GM18858 (cell line): Measurements from ENCODE around the gene ENSA.
"Not testable (repeated sequence)": the region's sequence is repeated elsewhere in the genome, so short reads cannot be mapped to it uniquely, and the experiment has no call there.

Source experiments
- ATAC-seq: cut with Tn5 transposase; IDR thresholded peaks from one replicate; pipeline ENCODE4 v1.9.1; 2021; ENCODE audit not compliant: unreplicated experiment

Gene ENSA, protein sequence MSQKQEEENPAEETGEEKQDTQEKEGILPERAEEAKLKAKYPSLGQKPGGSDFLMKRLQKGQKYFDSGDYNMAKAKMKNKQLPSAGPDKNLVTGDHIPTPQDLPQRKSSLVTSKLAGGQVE

DNA sequence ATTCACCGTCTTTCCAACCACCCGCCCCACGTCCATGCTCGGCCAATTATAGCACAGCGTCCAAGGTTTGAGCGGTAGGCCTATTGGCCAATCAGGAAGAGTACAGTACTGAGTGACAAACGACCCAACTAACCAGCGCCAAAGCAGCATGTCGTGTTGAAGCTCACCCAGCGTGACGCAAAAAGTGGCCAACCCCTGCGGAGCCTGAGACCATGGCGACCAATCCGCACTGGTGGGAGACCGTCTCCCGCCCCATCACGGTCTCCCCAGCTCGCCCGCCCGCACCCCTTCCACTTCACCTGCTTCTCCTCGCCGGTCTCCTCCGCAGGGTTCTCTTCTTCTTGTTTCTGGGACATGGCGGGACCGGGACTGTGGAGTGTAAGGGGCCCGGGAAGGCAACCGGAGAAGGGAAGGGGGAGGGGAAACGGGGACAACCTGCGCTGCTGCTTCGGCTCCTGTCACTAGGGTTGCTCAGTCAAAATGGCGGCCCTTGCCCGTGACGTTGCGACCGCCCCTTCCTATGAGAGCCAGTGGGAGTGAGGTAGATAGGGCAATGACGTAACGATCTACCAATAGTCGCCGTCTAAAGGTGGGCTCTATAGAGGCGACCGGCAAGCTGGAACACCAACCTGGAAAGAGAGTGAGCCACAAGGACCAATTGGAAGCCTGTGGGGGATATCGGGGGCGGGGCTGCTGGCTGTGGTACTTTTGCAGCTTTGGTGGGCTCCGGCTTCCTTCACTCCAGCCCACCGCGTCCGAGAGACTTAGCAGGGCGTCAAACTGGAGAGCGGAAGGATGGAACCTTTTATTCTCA is at the start of gene ENSA:
Gene ENSA, minus strand, starts transcription at position 498 of the 814 bp plus-strand sequence. Its CDS starts 142 bp downstream, at position 356.
- peak; percentile 81 for ATAC-seq

DNA sequence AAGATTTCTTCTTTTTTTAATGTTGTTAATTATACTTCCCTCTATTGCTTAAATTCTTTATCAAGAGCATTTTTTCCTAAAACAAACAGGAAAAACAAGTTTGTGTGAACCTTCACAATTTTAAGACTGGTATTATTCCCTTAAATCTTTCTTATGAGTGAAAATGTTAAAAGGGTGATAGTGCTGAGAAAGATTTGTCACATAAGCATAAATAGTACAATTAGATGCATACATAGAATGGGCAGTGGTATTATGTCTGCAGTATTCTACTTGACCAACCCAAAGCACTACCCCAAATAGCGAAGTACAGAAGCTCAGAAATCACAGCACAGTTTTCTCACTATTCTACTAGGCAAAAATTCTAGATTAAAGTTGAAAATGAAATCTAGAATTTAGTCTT is 49.6 kb upstream of the ENSA start:
- ATAC-seq = no peak

DNA sequence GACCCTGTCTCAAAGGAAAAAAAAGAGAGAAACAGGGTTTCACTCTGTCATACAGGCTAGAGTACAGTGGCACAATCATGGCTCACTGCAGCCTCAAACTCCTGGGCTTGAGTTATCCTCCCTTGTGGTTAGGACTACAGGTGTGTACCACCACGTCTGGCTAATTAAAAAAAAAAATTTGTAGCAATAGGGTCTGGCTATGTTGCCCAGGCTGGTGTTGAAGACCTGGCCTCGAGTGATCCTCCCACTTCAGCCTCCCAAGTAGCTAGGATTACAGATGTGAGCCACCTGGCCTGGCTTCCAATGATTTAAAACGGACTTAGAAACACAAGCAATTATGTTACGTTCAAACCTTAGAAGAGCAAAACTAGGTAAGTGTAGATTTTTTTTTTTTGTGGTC is 45.5 kb upstream of the ENSA start:
- ATAC-seq = no peak

DNA sequence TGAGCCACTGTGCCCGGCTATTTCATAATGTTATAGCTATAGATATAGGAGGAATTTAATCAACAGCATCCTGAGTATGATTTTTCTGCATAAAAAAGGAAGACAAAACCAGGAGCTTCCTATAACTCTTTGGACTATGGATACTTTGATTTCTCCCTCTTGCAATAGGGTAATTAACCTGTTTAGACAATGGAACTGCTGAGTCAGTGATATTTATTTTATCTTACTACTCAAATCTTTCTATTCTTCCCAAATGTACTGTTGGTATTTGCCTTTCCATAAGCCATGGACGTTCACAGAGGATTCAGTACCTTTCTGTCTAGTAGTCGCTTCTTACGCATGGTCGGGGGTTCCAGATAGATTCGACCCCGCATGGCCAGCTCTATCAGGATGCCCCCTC is 33.9 kb upstream of the ENSA start:
- ATAC-seq = no peak

DNA sequence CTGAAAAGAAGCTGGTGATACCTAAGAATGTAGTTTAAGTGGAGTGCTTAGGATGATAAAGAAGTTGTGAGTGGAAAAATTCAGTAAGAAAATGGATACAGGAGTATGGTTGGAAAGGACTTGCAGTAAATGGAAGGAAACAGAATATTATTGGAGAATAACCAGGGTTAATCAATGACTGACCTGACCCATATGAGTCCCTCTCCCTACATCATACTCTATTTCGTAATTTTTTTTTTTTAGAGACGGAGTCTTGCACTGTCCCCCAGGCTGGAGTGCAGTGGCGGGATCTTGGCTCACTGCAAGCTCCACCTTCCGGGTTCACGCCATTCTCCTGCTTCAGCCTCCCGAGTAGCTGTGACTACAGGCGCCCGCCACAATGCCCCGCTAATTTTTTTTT is 33.4 kb upstream of the ENSA start:
- no peak for ATAC-seq

DNA sequence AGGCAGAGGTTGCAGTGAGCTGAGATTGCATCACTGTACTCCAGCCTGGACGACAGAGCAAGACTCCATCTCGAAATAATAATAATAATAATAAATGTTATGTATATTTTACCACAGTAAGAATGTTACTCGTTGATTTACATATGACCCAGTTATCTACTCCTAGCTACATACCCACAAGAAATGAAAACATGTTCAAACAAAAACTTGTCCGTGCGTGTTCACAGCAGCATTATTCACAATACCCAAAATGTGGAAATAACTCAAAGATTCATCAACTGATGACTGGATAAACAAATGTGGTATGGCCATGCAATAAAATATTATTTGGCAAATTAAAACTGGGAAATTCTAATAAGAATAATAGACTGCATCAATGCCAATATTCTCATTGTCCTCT is 31.7 kb upstream of the ENSA start:
- no peak for ATAC-seq

DNA sequence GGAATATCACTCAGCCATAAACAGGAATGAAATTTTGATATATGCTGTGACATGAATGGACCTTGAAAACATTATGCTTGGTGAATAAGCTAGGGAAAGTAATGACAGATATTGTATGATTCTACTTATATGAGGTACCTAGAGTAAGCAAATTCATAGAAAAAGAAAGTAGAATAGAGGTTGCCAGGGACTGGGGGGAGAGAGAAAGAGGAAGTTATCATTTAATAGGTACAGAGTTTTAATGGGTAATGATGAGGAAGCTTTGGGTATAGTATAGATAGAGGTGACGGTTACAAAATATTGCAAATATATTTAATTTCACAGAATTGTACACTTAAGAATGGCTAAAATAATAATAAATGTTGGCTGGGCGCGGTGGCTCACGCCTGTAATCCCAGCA is 31.2 kb upstream of the ENSA start:
- no peak for ATAC-seq

DNA sequence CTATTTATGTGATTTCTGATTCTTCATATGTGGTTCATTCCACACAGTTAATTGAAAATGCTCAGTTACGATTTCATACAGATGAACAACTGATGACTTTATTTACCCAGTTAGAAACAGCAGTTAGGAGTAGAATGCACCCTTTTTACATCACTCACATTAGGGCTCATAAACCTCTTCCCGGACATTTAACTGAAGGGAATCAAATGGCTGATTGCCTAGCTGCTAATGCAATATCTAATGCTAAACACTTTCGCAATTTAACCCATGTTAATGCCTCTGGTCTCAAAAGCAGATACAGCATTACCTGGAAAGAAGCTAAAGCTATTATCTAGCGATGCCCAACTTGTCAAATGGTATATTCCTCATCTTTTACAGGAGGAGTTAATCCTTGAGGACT is 27.7 kb upstream of the ENSA start:
- ATAC-seq = not testable (repeated sequence)

DNA sequence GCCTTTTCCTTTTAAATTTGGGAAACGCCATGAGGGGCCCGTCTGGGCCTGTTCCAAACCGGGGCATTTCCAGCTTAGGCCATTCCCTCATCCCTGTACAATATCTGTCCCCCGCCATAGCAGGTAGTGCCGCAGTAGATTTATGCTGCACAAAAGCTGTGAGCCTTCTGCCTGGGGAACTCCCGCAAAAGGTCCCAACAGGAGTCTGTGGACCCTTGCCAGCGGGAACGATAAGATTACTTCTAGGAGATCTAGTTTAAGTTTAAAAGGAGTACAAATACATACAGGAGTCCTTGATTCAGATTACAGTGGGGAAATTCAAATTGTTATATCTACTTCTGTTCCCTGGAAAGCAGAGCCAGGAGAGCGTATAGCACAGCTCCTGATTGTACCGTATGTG is 25.2 kb upstream of the ENSA start:
- not testable (repeated sequence) for ATAC-seq

DNA sequence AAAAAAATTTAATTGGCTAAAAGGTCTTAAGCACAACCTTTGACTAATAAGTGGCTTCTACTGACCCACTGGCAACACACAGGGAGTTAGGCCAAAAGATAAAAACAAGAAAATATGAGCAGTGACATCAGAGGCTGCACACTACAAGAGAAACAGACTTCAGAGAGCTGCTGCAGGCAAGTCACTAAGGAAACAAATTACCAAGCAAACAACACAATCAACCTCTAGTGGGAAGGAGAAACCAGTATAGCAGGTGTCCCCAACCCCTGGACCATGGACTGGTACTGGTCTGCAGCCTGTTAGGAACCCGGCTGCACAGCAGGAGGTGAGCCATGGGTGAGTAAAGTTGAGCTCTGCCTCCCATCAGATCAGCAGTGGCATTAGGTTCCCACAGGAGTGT is 20.8 kb upstream of the ENSA start:
- no peak for ATAC-seq

DNA sequence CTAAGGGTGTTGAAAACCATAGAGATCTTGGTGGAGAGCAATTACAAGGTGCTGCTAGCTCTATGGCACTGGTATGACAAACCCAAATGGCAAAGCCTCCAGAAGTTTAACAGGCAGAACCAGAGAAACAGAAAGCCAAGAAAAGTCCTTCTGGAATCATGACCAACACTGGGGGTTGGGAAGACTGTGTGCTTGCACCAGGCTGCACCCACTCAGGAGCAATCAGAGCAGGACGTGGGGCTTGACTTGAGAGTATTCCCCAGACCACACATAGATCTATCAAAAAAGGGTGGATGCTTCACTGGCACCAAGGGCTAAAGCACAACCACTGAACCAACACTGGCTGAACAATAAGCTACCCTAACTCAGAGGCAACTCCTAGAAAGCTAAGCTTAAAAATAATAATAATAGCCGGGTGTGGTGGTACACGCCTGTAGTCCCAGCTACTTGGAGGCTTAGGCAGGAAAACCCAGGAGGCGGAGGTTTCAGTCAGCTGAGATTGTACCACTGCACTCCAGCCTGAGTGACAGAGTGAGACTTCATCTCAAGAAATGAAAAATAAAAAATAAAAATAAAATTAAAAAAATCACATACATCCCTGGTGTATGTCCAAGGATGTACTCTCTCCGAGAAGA is 20.1 kb upstream of the ENSA start:
- no peak for ATAC-seq

DNA sequence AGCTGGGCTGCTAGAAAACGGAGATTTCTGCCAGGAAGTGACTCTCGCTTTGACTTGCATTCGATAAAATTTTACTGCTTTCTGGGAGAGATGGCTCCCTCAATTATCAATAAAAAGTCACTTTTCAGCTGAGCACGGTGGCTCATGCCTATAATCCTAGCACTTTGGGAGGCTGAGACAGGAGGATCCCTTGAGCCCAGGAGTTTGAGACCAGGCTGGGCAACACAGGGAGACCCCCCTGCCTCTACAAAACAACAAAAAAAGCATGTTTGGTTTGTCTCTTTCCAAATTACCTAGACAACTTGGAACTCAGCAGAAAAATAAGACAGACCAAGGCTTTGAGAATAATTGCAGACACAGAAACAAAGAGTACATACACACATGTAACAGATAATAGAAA is 12.9 kb upstream of the ENSA start:
- no peak for ATAC-seq

DNA sequence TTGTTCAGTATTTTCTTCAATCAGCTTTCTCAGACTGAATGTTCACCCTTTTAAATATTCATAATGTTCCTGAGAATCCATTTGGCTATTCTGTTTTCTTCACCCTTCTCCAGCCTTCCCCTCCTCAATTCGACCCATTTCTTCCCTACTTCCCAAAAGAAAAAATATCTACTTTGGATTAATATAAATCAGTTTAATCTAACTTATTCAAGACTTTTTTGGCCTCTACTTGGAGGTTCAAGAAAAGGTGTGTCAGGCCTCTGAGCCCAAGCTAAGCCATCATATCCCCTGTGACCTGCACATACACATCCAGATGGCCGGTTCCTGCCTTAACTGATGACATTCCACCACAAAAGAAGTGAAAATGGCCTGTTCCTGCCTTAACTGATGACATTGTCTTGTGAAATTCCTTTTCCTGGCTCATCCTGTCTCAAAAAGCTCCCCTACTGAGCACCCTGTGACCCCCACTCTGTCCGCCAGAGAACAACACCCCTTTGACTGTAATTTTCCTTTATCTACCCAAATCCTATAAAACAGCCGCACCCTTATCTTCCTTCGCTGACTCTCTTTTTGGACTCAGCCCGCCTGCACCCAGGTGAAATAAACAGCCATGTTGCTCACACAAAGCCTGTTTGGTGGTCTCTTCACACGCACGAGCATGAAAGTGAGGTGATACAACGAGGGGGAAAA is 11.9 kb upstream of the ENSA start:
- not testable (repeated sequence) for ATAC-seq

DNA sequence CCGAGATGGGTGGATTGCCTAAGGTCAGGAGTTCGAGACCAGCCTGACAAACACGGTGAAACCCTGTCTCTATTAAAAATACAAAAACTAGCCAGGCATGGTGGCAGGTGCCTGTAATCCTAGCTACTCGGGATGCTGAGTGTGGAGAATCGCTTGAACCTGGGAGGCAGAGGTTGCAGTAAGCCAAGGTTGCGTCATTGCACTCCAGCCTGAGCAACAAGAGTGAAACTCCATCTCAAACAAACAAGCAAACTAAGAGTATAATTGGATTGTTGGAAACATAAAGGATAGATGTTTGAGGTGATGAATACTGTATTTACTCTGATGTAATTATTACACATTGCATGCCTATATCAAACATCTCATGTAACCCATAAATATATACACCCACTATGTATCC is 9.0 kb upstream of the ENSA start:
- not testable (repeated sequence) for ATAC-seq

DNA sequence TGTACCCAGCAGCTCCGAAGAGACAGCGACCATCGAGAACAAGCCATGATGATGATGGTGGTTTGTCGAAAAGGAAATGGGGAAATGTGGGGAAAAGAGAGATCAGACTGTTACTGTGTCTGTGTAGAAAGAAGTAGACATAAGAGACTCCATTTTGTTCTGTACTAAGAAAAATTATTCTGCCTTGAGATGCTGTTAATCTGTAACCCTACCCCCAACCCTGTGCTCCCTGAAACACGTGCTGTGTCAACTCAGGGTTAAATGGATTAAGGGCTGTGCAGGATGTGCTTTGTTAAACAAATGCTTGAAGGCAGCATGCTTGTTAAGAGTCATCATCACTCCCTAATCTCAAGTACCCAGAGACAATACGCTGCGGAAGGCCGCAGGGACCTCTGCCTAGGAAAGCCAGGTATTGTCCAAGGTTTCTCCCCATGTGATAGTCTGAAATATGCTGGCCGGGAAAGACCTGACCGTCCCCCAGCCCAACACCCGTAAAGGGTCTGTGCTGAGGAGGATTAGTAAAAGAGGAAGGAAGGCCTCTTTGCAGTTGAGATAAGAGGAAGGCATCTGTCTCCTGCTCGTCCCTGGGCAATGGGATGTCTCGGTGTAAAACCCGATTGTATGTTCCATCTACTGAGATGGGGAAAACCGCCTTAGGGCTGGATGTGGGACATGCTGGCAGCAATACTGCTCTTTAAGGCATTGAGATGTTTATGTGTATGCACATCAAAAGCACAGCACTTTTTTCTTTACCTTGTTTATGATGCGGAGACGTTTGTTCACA is 5.6 kb upstream of the ENSA start:
- ATAC-seq = not testable (repeated sequence)

DNA sequence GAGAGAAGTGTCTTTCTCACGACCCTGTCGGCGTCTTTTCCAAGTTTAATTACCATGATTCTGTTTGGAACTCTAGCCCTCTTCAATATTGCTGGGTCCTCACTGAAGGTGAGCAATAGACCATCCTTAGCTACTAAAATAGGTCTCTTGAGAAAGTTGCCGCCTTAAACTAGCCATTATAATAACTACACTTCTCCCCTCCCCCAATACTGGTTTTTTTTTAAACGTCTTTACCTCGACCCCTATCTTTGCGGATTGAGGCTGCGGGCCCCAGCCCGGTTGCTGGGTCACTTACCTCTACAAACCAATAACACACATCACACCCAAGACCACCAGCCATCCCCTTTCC is 672 bp downstream of the ENSA start:
- ATAC-seq = no peak

DNA sequence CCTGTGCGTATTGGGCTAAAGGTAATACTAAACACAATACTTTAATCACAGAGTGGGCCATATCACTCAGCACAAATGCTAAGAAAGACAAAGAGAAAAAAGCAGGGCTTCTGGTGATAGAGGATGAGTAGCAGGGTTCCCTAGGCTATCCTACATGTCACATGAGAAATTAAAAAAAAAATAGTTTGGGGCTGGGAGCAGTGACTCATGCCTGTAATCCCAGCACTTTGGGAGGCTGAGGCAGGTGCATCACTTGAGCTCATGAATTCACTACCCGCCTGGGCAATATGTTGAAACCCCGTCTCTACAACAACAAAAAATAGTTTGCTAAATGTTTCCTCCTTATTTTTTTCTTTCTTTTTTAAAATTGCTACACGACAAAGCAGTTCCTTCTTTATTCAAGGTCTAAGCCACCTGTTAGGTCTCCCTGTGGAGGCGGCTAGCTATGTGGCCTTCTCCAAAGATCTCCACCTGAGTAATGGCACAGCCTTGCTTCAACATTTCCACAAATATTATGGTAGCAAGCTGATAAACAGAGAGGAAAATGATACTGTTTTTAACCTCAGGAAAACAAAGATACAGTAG is 1.5 kb downstream of the ENSA start:
- ATAC-seq = no peak

DNA sequence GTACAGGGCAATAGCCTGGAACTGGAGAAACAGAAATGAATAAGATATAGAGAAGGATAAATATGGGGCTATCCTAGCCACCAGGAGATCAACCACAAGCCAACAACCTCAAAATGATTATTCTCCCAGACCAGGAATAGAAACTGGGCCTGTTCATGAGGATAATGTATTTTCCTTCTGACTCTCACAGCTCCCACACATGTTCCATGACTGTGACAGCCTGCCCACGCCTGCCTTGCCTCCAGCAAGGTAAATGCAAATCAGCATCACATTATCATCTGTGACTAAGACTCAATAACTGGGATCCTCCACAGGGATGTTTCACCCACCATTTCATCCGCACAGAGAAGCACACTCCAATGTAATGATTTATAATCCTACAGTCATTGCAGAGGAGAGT is 3.3 kb downstream of the ENSA start:
- no peak for ATAC-seq

DNA sequence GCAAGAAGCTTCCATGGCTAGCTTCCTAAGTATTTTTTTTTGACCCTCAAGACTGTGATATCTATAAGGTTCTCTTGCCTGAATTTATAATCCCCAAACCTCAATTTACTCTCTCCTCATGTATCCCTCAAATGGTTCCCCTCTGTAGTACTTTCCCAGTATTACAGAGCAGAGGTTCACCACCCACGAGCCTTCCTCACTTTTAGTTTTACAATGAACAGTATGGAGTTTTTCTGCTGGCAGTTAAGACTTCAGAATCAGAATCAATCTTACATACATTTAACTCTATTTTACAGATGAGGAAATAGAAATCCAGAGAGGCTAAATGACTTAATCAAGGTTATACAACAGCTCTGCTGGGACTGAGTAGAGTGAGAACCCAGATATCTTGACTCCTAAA is 4.9 kb downstream of the ENSA start:
- ATAC-seq = not testable (repeated sequence)

DNA sequence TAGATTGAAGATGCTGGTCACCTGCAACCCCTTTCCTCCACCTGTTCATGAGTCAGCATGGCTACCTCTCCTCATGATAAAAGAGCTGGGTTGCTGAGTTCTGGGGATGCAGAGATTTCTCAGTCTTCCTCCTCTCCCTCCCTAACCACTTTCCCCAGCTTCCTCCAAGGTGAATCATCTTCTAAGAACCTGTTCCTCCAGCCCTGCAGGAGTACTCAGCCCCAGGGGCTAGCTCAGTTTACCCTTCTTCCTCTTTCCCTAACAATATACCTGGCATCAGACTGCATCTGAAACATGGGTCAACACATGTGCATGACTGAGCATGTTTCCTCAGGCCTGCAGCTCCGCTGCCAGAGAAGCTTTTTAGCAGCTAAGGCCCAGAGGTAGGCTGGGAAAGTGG is 5.3 kb downstream of the ENSA start:
- ATAC-seq = not testable (repeated sequence)
